Endothelial cell of umbilical vein (primary cell): ENCODE results near the gene ASB10. TPM values are rescaled to one million over a fixed set of nuclear protein-coding genes. Genes with fewer than 3 reads are reported as not detected.

Experiments
- BruUV-seq: library from RNA; stranded (reverse); fragments of 400-500 nt; replicated peaks from 2 replicates; lab custom pipeline; 2021; lab: Mats Ljungman, UMichigan
- CTCF ChIA-PET: fragments of 300-600, 350-600 bp; sonication (Branson Sonifier 250); formaldehyde crosslinking; loops from one replicate; lab custom pipeline; 2021; ENCODE audit warnings: antibody characterized with exemption, inconsistent platforms; lab: Charles Lee
- POLR2A ChIA-PET: fragments of 300-600, 350-600 bp; sonication (Branson Sonifier 250); formaldehyde crosslinking; loops from one replicate; lab custom pipeline; 2021; ENCODE audit warnings: antibody characterized with exemption, inconsistent platforms; lab: Charles Lee
- DNase-seq: peaks from one replicate; pipeline ENCODE4 v3.0.0-alpha.2; 2011; ENCODE audit warnings: low read depth, low spot score
- FAIRE-seq: peaks from 2 replicates; lab custom pipeline; 2011; peaks lifted over from hg19 to GRCh38; lab: Jason Lieb, UNC
- H2AFZ ChIP-seq: 2 replicates; pipeline ENCODE4 v1.6.0; 2012; ENCODE audit warnings: low read depth, low read length, control low read depth, inconsistent platforms
- H3K27ac ChIP-seq: 2 replicates; pipeline ENCODE4 v1.5.1; 2011; ENCODE audit warnings: low read depth, mild to moderate bottlenecking, control low read depth, low read length, moderate library complexity; ENCODE audit not compliant: insufficient read depth
- H3K27me3 ChIP-seq, 2 experiments: 2 replicates each; pipeline versions ENCODE4 v1.6.0 to v1.6.1; 2011; ENCODE audit warnings: low read length in 2 of 2, mixed read lengths in 1 of 2; ENCODE audit not compliant: control insufficient read depth in 2 of 2, insufficient read depth in 2 of 2
- H3K36me3 ChIP-seq, 2 experiments: 2 replicates in 1 of 2; 3 replicates in 1 of 2; pipeline ENCODE4 v1.5.1; 2011; ENCODE audit warnings: low read length in 2 of 2, mild to moderate bottlenecking in 1 of 2, moderate library complexity in 1 of 2; ENCODE audit not compliant: control insufficient read depth in 2 of 2, insufficient read depth in 2 of 2; ENCODE audit errors: extremely low read depth in 1 of 2
- H3K4me1 ChIP-seq: 3 replicates; pipeline ENCODE4 v1.5.1; 2011; ENCODE audit warnings: mild to moderate bottlenecking, low read length; ENCODE audit not compliant: control insufficient read depth, insufficient read depth; ENCODE audit errors: extremely low read depth
- H3K4me2 ChIP-seq: 2 replicates; pipeline ENCODE4 v1.6.1; 2011; ENCODE audit warnings: low read length, control low read depth, mixed read lengths; ENCODE audit not compliant: insufficient read depth
- H3K4me3 ChIP-seq, 3 experiments: fragments of 200-600 bp in 1 of 3; sonication (generic), shearing (Covaris generic) in 1 of 3; replicated peaks in 1 of 3; 2 replicates each; pipeline ENCODE4 v1.5.1; 2011 to 2016; ENCODE audit warnings: control low read depth in 3 of 3, low read length in 3 of 3, mild to moderate bottlenecking in 2 of 3, inconsistent platforms in 1 of 3, low read depth in 1 of 3, moderate library complexity in 1 of 3; ENCODE audit not compliant: insufficient read depth in 1 of 3
- H3K79me2 ChIP-seq: 2 replicates; pipeline ENCODE4 v1.6.0; 2012; ENCODE audit warnings: low read length, inconsistent platforms; ENCODE audit not compliant: control insufficient read depth, insufficient read depth
- H3K9ac ChIP-seq: replicated peaks from 2 replicates; pipeline ENCODE3; 2011; ENCODE audit warnings: low read length, control low read depth; ENCODE audit not compliant: insufficient read depth; ENCODE audit errors: extremely low read depth
- H3K9me1 ChIP-seq: replicated peaks from 3 replicates; pipeline ENCODE4 v1.6.0; 2011; ENCODE audit warnings: mild to moderate bottlenecking, low read length; ENCODE audit not compliant: control insufficient read depth, insufficient read depth; ENCODE audit errors: extremely low read depth
- H3K9me3 ChIP-seq: replicated peaks from 2 replicates; pipeline ENCODE4 v1.5.1; 2012; ENCODE audit warnings: low read length, inconsistent platforms; ENCODE audit not compliant: control insufficient read depth, insufficient read depth
- H4K20me1 ChIP-seq: replicated peaks from 2 replicates; pipeline ENCODE3; 2011; ENCODE audit warnings: mild to moderate bottlenecking, low read length; ENCODE audit not compliant: control insufficient read depth, insufficient read depth; ENCODE audit errors: extremely low read depth
- EZH2 ChIP-seq: IDR thresholded peaks from 2 replicates; pipeline ENCODE4 v1.6.1; 2012; ENCODE audit warnings: borderline replicate concordance, low read depth, mild to moderate bottlenecking, moderate library complexity, low read length, inconsistent platforms; ENCODE audit not compliant: severe bottlenecking
- FOS ChIP-seq: IDR thresholded peaks from 2 replicates; pipeline ENCODE4 v1.6.1; 2011; ENCODE audit warnings: mild to moderate bottlenecking, low read length, moderate library complexity, borderline replicate concordance; ENCODE audit not compliant: insufficient read depth
- GATA2 ChIP-seq: IDR thresholded peaks from 2 replicates; pipeline ENCODE4 v1.7.0; 2011; ENCODE audit warnings: low read depth, mild to moderate bottlenecking, moderate library complexity, mixed read lengths, low read length; ENCODE audit not compliant: insufficient read length, insufficient read depth
- JUN ChIP-seq: IDR thresholded peaks from 2 replicates; pipeline ENCODE4 v1.6.1; 2011; ENCODE audit warnings: borderline replicate concordance, low read depth; ENCODE audit not compliant: insufficient read length, insufficient read depth
- MAX ChIP-seq: IDR thresholded peaks from 2 replicates; pipeline ENCODE4 v1.6.1; 2011; ENCODE audit not compliant: insufficient read depth, insufficient read length
- MYC ChIP-seq: IDR thresholded peaks from one replicate; pipeline ENCODE4 v1.6.1; 2011; ENCODE audit warnings: mild to moderate bottlenecking, low read depth, low read length
- POLR2A ChIP-seq: IDR thresholded peaks from 2 replicates; pipeline ENCODE4 v1.6.1; 2012; ENCODE audit warnings: low read depth, mild to moderate bottlenecking, control low read depth, low read length
- POLR2AphosphoS5 ChIP-seq: IDR thresholded peaks from 2 replicates; pipeline ENCODE4 v1.6.1; 2012; ENCODE audit warnings: low read depth, mild to moderate bottlenecking, control low read depth, low read length, moderate library complexity; ENCODE audit not compliant: insufficient read depth
- dilution Hi-C: fragments of 300-500 bp; cut with MboI; formaldehyde crosslinking; loops from one replicate; pipeline ENCODE4 v1.15.0; 2019; ENCODE audit warnings: low sequenced_read_pairs; ENCODE audit not compliant: extremely low pct_ligation_motif_present
- intact Hi-C: fragments of 100-400 bp; cut with micrococcal nuclease; formaldehyde crosslinking; loops from one replicate; pipeline ENCODE4 v1.10.0; 2022
- polyA plus RNA-seq, 4 experiments: library from polyadenylated mRNA; depleted of rRNA in 3 of 4; stranded (reverse) in 3 of 4; unstranded in 1 of 4; fragments of >200 nt; gene quantifications; 2 replicates each; pipeline versions ENCODE4 v1.2.1 to v1.2.3, GENCODE V29; 2011 to 2012; ENCODE audit warnings: missing spikeins in 1 of 4
- total RNA-seq: library from RNA; stranded (reverse); gene quantifications from 2 replicates; pipeline ENCODE4 v1.2.3, GENCODE V29; 2021
- TF ChIP-seq, protein P1 (sequence below), 2 donors: IDR thresholded peaks; 1 replicate in 1 of 2; 2 replicates in 1 of 2; pipeline ENCODE4 v1.5.1; 2011; ENCODE audit warnings: low read length in 2 of 2, mild to moderate bottlenecking in 2 of 2, moderate library complexity in 2 of 2, control low read depth in 1 of 2, inconsistent platforms in 1 of 2, low read depth in 1 of 2; ENCODE audit not compliant: insufficient read depth in 1 of 2; ENCODE audit errors: extremely low read depth in 1 of 2

The ASB10 gene
- total and polyA plus RNA-seq, 2 donors (not counting 3 experiments of a cell fraction or from before 2014, with no cell fraction given) = not detected

- no peaks in the 10 kb centered on the region for H3K9me3 ChIP-seq
- dilution Hi-C loops = no loop called here
- no peaks in the 10 kb centered on the region for H3K79me2 ChIP-seq
- ChIA-PET POLR2A (no interaction called here), CTCF (no interaction called here)
- BruUV-seq = no TSS peak
- no peak for FAIRE-seq
- H3K27ac ChIP-seq = no peak overlapping the region
- TF ChIP-seq POLR2A (no peak), POLR2AphosphoS5 (no peak), MAX (no peak), EZH2 (no peak), FOS (no peak), JUN (no peak), GATA2 (no peak), MYC (no peak)
- TF ChIP-seq, protein P1, sequence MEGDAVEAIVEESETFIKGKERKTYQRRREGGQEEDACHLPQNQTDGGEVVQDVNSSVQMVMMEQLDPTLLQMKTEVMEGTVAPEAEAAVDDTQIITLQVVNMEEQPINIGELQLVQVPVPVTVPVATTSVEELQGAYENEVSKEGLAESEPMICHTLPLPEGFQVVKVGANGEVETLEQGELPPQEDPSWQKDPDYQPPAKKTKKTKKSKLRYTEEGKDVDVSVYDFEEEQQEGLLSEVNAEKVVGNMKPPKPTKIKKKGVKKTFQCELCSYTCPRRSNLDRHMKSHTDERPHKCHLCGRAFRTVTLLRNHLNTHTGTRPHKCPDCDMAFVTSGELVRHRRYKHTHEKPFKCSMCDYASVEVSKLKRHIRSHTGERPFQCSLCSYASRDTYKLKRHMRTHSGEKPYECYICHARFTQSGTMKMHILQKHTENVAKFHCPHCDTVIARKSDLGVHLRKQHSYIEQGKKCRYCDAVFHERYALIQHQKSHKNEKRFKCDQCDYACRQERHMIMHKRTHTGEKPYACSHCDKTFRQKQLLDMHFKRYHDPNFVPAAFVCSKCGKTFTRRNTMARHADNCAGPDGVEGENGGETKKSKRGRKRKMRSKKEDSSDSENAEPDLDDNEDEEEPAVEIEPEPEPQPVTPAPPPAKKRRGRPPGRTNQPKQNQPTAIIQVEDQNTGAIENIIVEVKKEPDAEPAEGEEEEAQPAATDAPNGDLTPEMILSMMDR (IDR thresholded peaks at IDR 0.05; ENCODE audit: extremely low read depth in 1 of 2, insufficient read depth in 1 of 2, low read depth in 1 of 2, low read length in 2 of 2) = no peak
- peaks cover 17% of the 10 kb centered on the region in 2 experiments for H3K27me3 ChIP-seq
- no peaks in the 10 kb centered on the region for H3K36me3 ChIP-seq
- H3K4me2 ChIP-seq = no peak overlapping the region
- H3K4me3 ChIP-seq = no peak overlapping the region
- H2AFZ ChIP-seq = no peak overlapping the region
- no peak overlapping the region for H3K9ac ChIP-seq
- no peaks in the 10 kb centered on the region for H4K20me1 ChIP-seq
- H3K4me1 ChIP-seq = no peaks in the 10 kb centered on the region
- intact Hi-C loops = no loop called here
- no peak for DNase-seq
- H3K9me1 ChIP-seq = no peaks in the 10 kb centered on the region
Measured at GRCh38 chr7:151191544-151191943, 4.5 kb upstream of the ASB10 start.
